WTC11 (cell line): ENCODE measurements around the gene ELOVL6. TPM values are rescaled to one million over a fixed set of nuclear protein-coding genes. Genes with fewer than 3 reads are reported as not detected.

Experiments
- ATAC-seq: fragments of 200-7000 bp; cut with Tn5 transposase; 2 replicates; pipeline ENCODE4 v1.10.0; 2021; ENCODE audit warnings: mild to moderate bottlenecking, moderate library complexity
- CTCF ChIA-PET: fragments of 300-600 bp; sonication (Branson Sonifier 250); formaldehyde crosslinking; loops from one replicate; lab custom pipeline; 2021; ENCODE audit warnings: antibody characterized with exemption; lab: Charles Lee
- POLR2A ChIA-PET: fragments of 350-600 bp; sonication (Branson Sonifier 250); formaldehyde crosslinking; loops from one replicate; lab custom pipeline; 2021; ENCODE audit warnings: antibody characterized with exemption; lab: Charles Lee
- DNase-seq: peaks from one replicate; pipeline ENCODE4 v3.0.0; 2021; ENCODE audit warnings: low spot score
- H3K27ac Mint-ChIP-seq: 2 replicates; pipeline ENCODE4 v1.8.0; 2021; ENCODE audit warnings: mixed read lengths
- H3K27me3 Mint-ChIP-seq: 2 replicates; pipeline ENCODE4 v1.8.0; 2021; ENCODE audit warnings: low read depth, mild to moderate bottlenecking, moderate library complexity, mixed read lengths
- H3K36me3 Mint-ChIP-seq: 2 replicates; pipeline ENCODE4 v1.8.0; 2021; ENCODE audit warnings: mixed read lengths
- H3K4me1 Mint-ChIP-seq: 2 replicates; pipeline ENCODE4 v1.8.0; 2022; ENCODE audit warnings: mixed read lengths
- H3K4me3 Mint-ChIP-seq: 2 replicates; pipeline ENCODE4 v1.8.0; 2021; ENCODE audit warnings: mild to moderate bottlenecking, moderate library complexity, mixed read lengths
- H3K9me3 Mint-ChIP-seq: 2 replicates; pipeline ENCODE4 v1.8.0; 2021; ENCODE audit warnings: mixed read lengths
- ATF1 ChIP-seq: sonication (generic); formaldehyde crosslinking; IDR thresholded peaks from 2 replicates; pipeline ENCODE4 v1.8.1; 2023; ENCODE audit warnings: mild to moderate bottlenecking, moderate library complexity, missing genetic modification reagents
- ATF2 ChIP-seq: sonication (generic); formaldehyde crosslinking; IDR thresholded peaks from 2 replicates; pipeline ENCODE4 v1.8.1; 2022; ENCODE audit warnings: low read depth, missing genetic modification reagents, borderline replicate concordance
- CBFB ChIP-seq: sonication (generic); formaldehyde crosslinking; IDR thresholded peaks from 2 replicates; pipeline ENCODE4 v1.8.1; 2022; ENCODE audit warnings: mild to moderate bottlenecking, low read depth, missing genetic modification reagents
- CREM ChIP-seq: sonication (generic); formaldehyde crosslinking; IDR thresholded peaks from 2 replicates; pipeline ENCODE4 v1.8.1; 2022; ENCODE audit warnings: mild to moderate bottlenecking, missing genetic modification reagents, moderate library complexity
- CTCF ChIP-seq: fragments of 200-600 bp; IDR thresholded peaks from 2 replicates; pipeline ENCODE4 v1.8.0; 2022; ENCODE audit warnings: antibody characterized with exemption
- E2F5 ChIP-seq: sonication (generic); formaldehyde crosslinking; IDR thresholded peaks from 2 replicates; pipeline ENCODE4 v1.8.1; 2022; ENCODE audit warnings: mild to moderate bottlenecking, moderate library complexity, missing genetic modification reagents
- EMX1 ChIP-seq: fragments of 250-450 bp; sonication (Bioruptor Pico); IDR thresholded peaks from 2 replicates; pipeline ENCODE4 v1.8.0; 2021; ENCODE audit warnings: mild to moderate bottlenecking
- GRHL2 ChIP-seq: fragments of 250-450 bp; sonication (Bioruptor Pico); IDR thresholded peaks from 2 replicates; pipeline ENCODE4 v1.8.0; 2022; ENCODE audit warnings: mild to moderate bottlenecking, moderate library complexity; ENCODE audit not compliant: insufficient replicate concordance, severe bottlenecking
- HMGA2 ChIP-seq: fragments of 250-450 bp; sonication (Bioruptor Pico); IDR thresholded peaks from 2 replicates; pipeline ENCODE4 v1.4.0; 2021; ENCODE audit warnings: mild to moderate bottlenecking, moderate library complexity
- JAZF1 ChIP-seq: fragments of 250-450 bp; sonication (Bioruptor Pico); IDR thresholded peaks from 2 replicates; pipeline ENCODE4 v1.9.0; 2021; ENCODE audit warnings: moderate library complexity, mild to moderate bottlenecking, inconsistent platforms
- MAX ChIP-seq: sonication (generic); formaldehyde crosslinking; IDR thresholded peaks from 2 replicates; pipeline ENCODE4 v1.8.0; 2022; ENCODE audit warnings: mild to moderate bottlenecking, missing genetic modification reagents
- NR3C1 ChIP-seq: sonication (generic); formaldehyde crosslinking; conservative IDR thresholded peaks from 2 replicates; pipeline ENCODE4 v1.8.1; 2023; ENCODE audit warnings: low read depth, mild to moderate bottlenecking, missing genetic modification reagents
- OVOL2 ChIP-seq: fragments of 250-450 bp; sonication (Bioruptor Pico); IDR thresholded peaks from 2 replicates; pipeline ENCODE4 v1.9.0; 2021; ENCODE audit warnings: mild to moderate bottlenecking, borderline replicate concordance
- SMAD3 ChIP-seq: sonication (generic); formaldehyde crosslinking; IDR thresholded peaks from 2 replicates; pipeline ENCODE4 v1.8.0; 2022; ENCODE audit warnings: missing genetic modification reagents, mild to moderate bottlenecking, borderline replicate concordance
- SMAD4 ChIP-seq: sonication (generic); formaldehyde crosslinking; IDR thresholded peaks from 2 replicates; pipeline ENCODE4 v1.8.0; 2022; ENCODE audit warnings: mild to moderate bottlenecking, missing genetic modification reagents
- TP53 ChIP-seq: sonication (generic); formaldehyde crosslinking; IDR thresholded peaks from 2 replicates; pipeline ENCODE4 v1.8.1; 2023; ENCODE audit warnings: mild to moderate bottlenecking, missing genetic modification reagents
- USF2 ChIP-seq: sonication (generic); formaldehyde crosslinking; IDR thresholded peaks from 2 replicates; pipeline ENCODE4 v1.8.1; 2023; ENCODE audit warnings: mild to moderate bottlenecking, missing genetic modification reagents, moderate library complexity
- ZBTB21 ChIP-seq: sonication (generic); formaldehyde crosslinking; IDR thresholded peaks from 2 replicates; pipeline ENCODE4 v1.8.1; 2023; ENCODE audit warnings: mild to moderate bottlenecking, missing genetic modification reagents, borderline replicate concordance
- ZBTB43 ChIP-seq: sonication (generic); formaldehyde crosslinking; IDR thresholded peaks from 2 replicates; pipeline ENCODE4 v1.8.1; 2023; ENCODE audit warnings: mild to moderate bottlenecking, missing genetic modification reagents
- ZNF138 ChIP-seq: sonication (generic); formaldehyde crosslinking; conservative IDR thresholded peaks from 2 replicates; pipeline ENCODE4 v1.8.1; 2022; ENCODE audit warnings: mild to moderate bottlenecking, moderate library complexity, missing genetic modification reagents
- ZNF219 ChIP-seq: sonication (generic); formaldehyde crosslinking; IDR thresholded peaks from 2 replicates; pipeline ENCODE4 v1.8.0; 2023; ENCODE audit warnings: missing genetic modification reagents, mild to moderate bottlenecking, borderline replicate concordance
- ZNF263 ChIP-seq: sonication (generic); formaldehyde crosslinking; IDR thresholded peaks from 2 replicates; pipeline ENCODE4 v1.8.1; 2022; ENCODE audit warnings: low read depth, mild to moderate bottlenecking, moderate library complexity, missing genetic modification reagents
- ZNF317 ChIP-seq: sonication (generic); formaldehyde crosslinking; IDR thresholded peaks from 2 replicates; pipeline ENCODE4 v1.8.1; 2023; ENCODE audit warnings: low read depth, mild to moderate bottlenecking, moderate library complexity, missing genetic modification reagents, borderline replicate concordance
- ZNF396 ChIP-seq: fragments of 250-450 bp; sonication (Bioruptor Pico); IDR thresholded peaks from 2 replicates; pipeline ENCODE4 v1.8.0; 2021; ENCODE audit warnings: mild to moderate bottlenecking, moderate library complexity, borderline replicate concordance
- ZNF423 ChIP-seq: fragments of 250-450 bp; sonication (Bioruptor Pico); IDR thresholded peaks from 2 replicates; pipeline ENCODE4 v2.1.2; 2022; ENCODE audit warnings: mild to moderate bottlenecking, moderate library complexity
- total RNA-seq: library from RNA; stranded (reverse); gene quantifications from 3 replicates; pipeline ENCODE4 v1.2.3, GENCODE V29; 2021
- TF ChIP-seq, protein P1 (sequence below): sonication (generic); formaldehyde crosslinking; conservative IDR thresholded peaks from 2 replicates; pipeline ENCODE4 v1.8.1; 2022; ENCODE audit warnings: mild to moderate bottlenecking, missing genetic modification reagents
- TF ChIP-seq, protein P2 (sequence below): sonication (generic); formaldehyde crosslinking; IDR thresholded peaks from 2 replicates; pipeline ENCODE4 v1.8.1; 2023; ENCODE audit warnings: mild to moderate bottlenecking, missing genetic modification reagents

ELOVL6 gene
- total RNA-seq, 1 experiment from 2014 or later: 87.4 TPM

DNA sequence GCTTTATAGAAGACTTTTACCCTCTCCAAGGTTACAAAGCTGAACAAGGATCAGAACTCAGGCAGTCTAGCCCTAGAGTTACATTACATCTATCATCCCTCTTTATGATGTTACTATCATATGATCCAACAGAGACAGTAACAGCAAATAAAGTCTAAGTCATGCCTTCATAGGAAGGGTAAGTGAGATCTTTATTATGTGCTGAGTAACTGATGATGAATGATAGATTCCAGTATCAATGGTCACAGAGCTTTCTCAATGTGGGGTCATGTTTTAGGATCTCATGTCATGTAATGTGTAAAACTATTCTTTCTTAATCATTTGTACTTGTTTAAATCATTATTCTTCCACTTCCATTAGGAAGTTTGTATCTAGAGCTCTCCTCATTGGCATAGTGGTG is 22.8 kb downstream of the ELOVL6 start (continued):
- TF ChIP-seq CTCF: no peak
- TF ChIP-seq, protein P1, sequence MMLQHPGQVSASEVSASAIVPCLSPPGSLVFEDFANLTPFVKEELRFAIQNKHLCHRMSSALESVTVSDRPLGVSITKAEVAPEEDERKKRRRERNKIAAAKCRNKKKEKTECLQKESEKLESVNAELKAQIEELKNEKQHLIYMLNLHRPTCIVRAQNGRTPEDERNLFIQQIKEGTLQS (CRISPR knock-in tag): no peak
- TF ChIP-seq SMAD3 (CRISPR knock-in tag): no peak
- TF ChIP-seq E2F5 (CRISPR knock-in tag): no peak
- no peak for TF ChIP-seq ZNF263
- TF ChIP-seq JAZF1 (CRISPR knock-in tag): no peak
- no peak for TF ChIP-seq ATF2
- TF ChIP-seq CREM (CRISPR knock-in tag): no peak
- TF ChIP-seq ZBTB43: no peak

DNA sequence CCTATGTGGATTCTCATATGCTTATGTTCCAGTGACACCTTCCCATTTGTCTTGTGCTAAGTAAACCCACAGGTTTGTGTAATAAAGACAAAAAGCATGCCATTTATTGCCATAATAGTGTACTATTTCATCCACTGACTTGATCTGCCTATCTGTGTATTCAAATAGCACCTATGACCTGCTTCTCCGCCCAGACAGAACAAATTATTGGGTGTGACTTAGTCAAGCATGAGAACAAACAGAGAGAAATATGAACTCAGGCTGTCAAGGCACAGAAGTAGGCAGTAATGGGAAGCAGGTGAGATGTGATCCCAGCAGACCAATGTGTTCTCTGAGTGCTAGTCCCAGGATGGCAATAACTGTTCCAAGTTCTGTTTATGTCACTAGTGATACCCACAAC is 25.4 kb downstream of the ELOVL6 start:
- H3K36me3 Mint-ChIP-seq: peaks cover 32% of the 10 kb centered on the region
- ATAC-seq: no peak
- H3K27ac Mint-ChIP-seq: peak overlapping the region; percentile 65
- H3K9me3 Mint-ChIP-seq: no peaks in the 10 kb centered on the region
- CTCF ChIA-PET: no interaction called here
- no peaks in the 10 kb centered on the region for H3K4me1 Mint-ChIP-seq
- no peak for DNase-seq
- POLR2A ChIA-PET: no interaction called here
- no peaks in the 10 kb centered on the region for H3K27me3 Mint-ChIP-seq
- TF ChIP-seq TP53 (no peak), OVOL2 (CRISPR knock-in tag) (no peak), NR3C1 (no peak), SMAD4 (no peak), HMGA2 (CRISPR knock-in tag) (no peak), ZNF423 (CRISPR knock-in tag) (no peak), ZNF219 (no peak), EMX1 (CRISPR knock-in tag) (no peak), ZNF138 (CRISPR knock-in tag) (no peak), ZNF317 (CRISPR knock-in tag) (no peak), ZNF396 (no peak), ZBTB21 (CRISPR knock-in tag) (no peak), SMAD3 (CRISPR knock-in tag) (no peak)
- H3K4me3 Mint-ChIP-seq: no peak overlapping the region

DNA sequence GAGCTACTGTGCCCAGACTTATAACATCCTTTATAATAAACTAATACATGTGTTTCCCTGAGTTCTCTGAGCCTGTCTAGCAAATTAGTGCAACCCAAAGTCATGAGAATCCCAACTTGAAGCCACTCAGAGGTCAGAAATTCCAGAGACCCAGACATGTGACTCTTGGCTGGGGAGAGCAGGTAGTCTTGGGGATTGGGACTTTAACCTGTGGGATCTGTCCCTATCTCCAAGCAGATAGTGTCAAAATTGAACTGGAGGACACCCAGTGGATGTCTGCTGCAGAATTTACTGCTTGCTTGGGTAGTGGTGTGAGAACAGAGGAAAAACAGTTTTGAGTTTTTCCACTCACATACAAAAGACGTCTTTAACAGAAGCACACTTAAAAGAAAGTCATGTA is 26.4 kb downstream of the ELOVL6 start:
- Mint-ChIP-seq H3K4me3 (no peak overlapping the region), H3K36me3 (peaks cover 23% of the 10 kb centered on the region), H3K27me3 (no peaks in the 10 kb centered on the region), H3K9me3 (no peaks in the 10 kb centered on the region), H3K27ac (no peak overlapping the region), H3K4me1 (peaks cover under 1% of the 10 kb centered on the region; the same call in 1 of the 2 replicates)
- TF ChIP-seq MAX (CRISPR knock-in tag) (no peak), ATF1 (CRISPR knock-in tag) (no peak), USF2 (CRISPR knock-in tag) (no peak), GRHL2 (no peak), CBFB (CRISPR knock-in tag) (no peak)
- TF ChIP-seq, protein P2, sequence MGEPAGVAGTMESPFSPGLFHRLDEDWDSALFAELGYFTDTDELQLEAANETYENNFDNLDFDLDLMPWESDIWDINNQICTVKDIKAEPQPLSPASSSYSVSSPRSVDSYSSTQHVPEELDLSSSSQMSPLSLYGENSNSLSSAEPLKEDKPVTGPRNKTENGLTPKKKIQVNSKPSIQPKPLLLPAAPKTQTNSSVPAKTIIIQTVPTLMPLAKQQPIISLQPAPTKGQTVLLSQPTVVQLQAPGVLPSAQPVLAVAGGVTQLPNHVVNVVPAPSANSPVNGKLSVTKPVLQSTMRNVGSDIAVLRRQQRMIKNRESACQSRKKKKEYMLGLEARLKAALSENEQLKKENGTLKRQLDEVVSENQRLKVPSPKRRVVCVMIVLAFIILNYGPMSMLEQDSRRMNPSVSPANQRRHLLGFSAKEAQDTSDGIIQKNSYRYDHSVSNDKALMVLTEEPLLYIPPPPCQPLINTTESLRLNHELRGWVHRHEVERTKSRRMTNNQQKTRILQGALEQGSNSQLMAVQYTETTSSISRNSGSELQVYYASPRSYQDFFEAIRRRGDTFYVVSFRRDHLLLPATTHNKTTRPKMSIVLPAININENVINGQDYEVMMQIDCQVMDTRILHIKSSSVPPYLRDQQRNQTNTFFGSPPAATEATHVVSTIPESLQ: no peak
- POLR2A ChIA-PET: no interaction called here
- DNase-seq (no peak), ATAC-seq (no peak)
- CTCF ChIA-PET: interaction anchor here (0.9 to 1.4 kb wide), 2 partner anchors 12 to 13 kb away, joined by 3 read pairs; no protein-coding TSS in a partner anchor
